Panc1 (cell line): ENCODE data around the gene SLC6A12. TPM values are rescaled to one million over a fixed set of nuclear protein-coding genes. Genes with fewer than 3 reads are reported as not detected.

Experiments
- ATAC-seq: fragments of 200-7000 bp; cut with Tn5 transposase; 2 replicates; pipeline ENCODE4 v1.9.1; 2020; ENCODE audit warnings: mild to moderate bottlenecking, moderate library complexity
- BruUV-seq: library from RNA; stranded (reverse); fragments of 400-500 nt; replicated peaks from 2 replicates; lab custom pipeline; 2021; lab: Mats Ljungman, UMichigan
- CTCF ChIA-PET: fragments of 300-600 bp; sonication (Branson Sonifier 250); formaldehyde crosslinking; loops from one replicate; lab custom pipeline; 2022; ENCODE audit warnings: antibody characterized with exemption; lab: Charles Lee
- POLR2A ChIA-PET: fragments of 300-600 bp; sonication (Branson Sonifier 250); formaldehyde crosslinking; loops from one replicate; lab custom pipeline; 2022; ENCODE audit warnings: antibody characterized with exemption; lab: Charles Lee
- DNase-seq: peaks from one replicate; pipeline ENCODE4 v3.0.0-alpha.2; 2010; ENCODE audit warnings: low read depth, low spot score
- H3K27ac ChIP-seq: 2 replicates; pipeline ENCODE4 v1.5.1; 2011; ENCODE audit warnings: mild to moderate bottlenecking, low read length, inconsistent platforms
- H3K27me3 ChIP-seq: fragments of 200-500 bp; sonication (Bioruptor generic); 2 replicates; pipeline ENCODE4 v1.6.0; 2014; ENCODE audit warnings: low read length, inconsistent platforms; ENCODE audit not compliant: control insufficient read depth, insufficient read depth
- H3K36me3 ChIP-seq: fragments of 200-500 bp; sonication (Bioruptor generic); 2 replicates; pipeline ENCODE4 v1.5.1; 2014; ENCODE audit warnings: inconsistent platforms, mild to moderate bottlenecking, low read length, moderate library complexity; ENCODE audit not compliant: control insufficient read depth, insufficient read depth
- H3K4me1 ChIP-seq: 2 replicates; pipeline ENCODE4 v1.5.1; 2011; ENCODE audit warnings: inconsistent platforms, mild to moderate bottlenecking, low read length, moderate library complexity; ENCODE audit not compliant: control insufficient read depth, insufficient read depth
- H3K4me3 ChIP-seq, 2 experiments: 2 replicates each; pipeline ENCODE4 v1.5.1; 2011 to 2012; ENCODE audit warnings: low read depth in 2 of 2, low read length in 2 of 2, mild to moderate bottlenecking in 2 of 2, inconsistent platforms in 1 of 2, moderate library complexity in 1 of 2
- H3K9me3 ChIP-seq: fragments of 200-500 bp; sonication (Bioruptor generic); 2 replicates; pipeline ENCODE4 v1.5.1; 2014; ENCODE audit warnings: low read depth, mild to moderate bottlenecking, inconsistent platforms, low read length, moderate library complexity; ENCODE audit not compliant: control insufficient read depth, insufficient read depth
- POLR2AphosphoS5 ChIP-seq: IDR thresholded peaks from 2 replicates; pipeline ENCODE4 v1.6.1; 2012; ENCODE audit warnings: mild to moderate bottlenecking, low read depth, low read length, moderate library complexity
- REST ChIP-seq, 2 experiments: IDR thresholded peaks; 2 replicates each; pipeline ENCODE4 v1.6.1; 2011 to 2012; ENCODE audit warnings: low read depth in 2 of 2, control low read depth in 1 of 2, low read length in 1 of 2, mild to moderate bottlenecking in 1 of 2, moderate library complexity in 1 of 2; ENCODE audit not compliant: insufficient read depth in 1 of 2
- SIN3A ChIP-seq: IDR thresholded peaks from 2 replicates; pipeline ENCODE4 v1.6.1; 2012; ENCODE audit warnings: low read depth, mild to moderate bottlenecking, low read length, moderate library complexity, borderline replicate concordance; ENCODE audit not compliant: insufficient read depth
- TCF7L2 ChIP-seq: IDR thresholded peaks from 2 replicates; pipeline ENCODE4 v1.6.1; 2011; ENCODE audit warnings: mild to moderate bottlenecking, low read depth, low read length, inconsistent platforms
- in situ Hi-C: cut with HindIII; loops from 2 replicates; pipeline ENCODE4 v1.10.0; 2016; ENCODE audit warnings: low sequenced_read_pairs, low pct_unique_long_range_greater_than_20kb
- intact Hi-C: fragments of 100-400 bp; cut with micrococcal nuclease; formaldehyde crosslinking; loops from one replicate; pipeline ENCODE4 v1.10.0; 2022; ENCODE audit not compliant: unreplicated experiment
- total RNA-seq: library from RNA; stranded (reverse); gene quantifications from one replicate; pipeline ENCODE4 v1.2.1, GENCODE V29; 2021; ENCODE audit not compliant: unreplicated experiment
- TF ChIP-seq, protein P1 (sequence below): fragments of 450-650 bp; IDR thresholded peaks from 2 replicates; pipeline ENCODE4 v1.5.1; 2017; ENCODE audit warnings: mild to moderate bottlenecking

SLC6A12 gene
- total RNA-seq, 1 experiment from 2014 or later: 1.0 TPM

GRCh38 chr12:227923-228845, 14.2 kb upstream of the SLC6A12 start:
- DNase-seq (no peak), ATAC-seq (no peak)
- no peak overlapping the region for H3K27ac ChIP-seq
- H3K9me3 ChIP-seq: no peaks in the 10 kb centered on the region
- ChIA-PET POLR2A (no interaction called here), CTCF (no interaction called here)
- intact Hi-C loops (no loop called here), in situ Hi-C loops (no loop called here)
- no TSS peak for BruUV-seq
- H3K4me3 ChIP-seq: no peak overlapping the region
- H3K36me3 ChIP-seq: no peaks in the 10 kb centered on the region
- TF ChIP-seq POLR2AphosphoS5 (no peak), REST (IDR thresholded peaks at IDR 0.05; ENCODE audit: insufficient read depth in 1 of 2, low read depth in 2 of 2, low read length in 1 of 2) (no peak), SIN3A (no peak), TCF7L2 (no peak)
- TF ChIP-seq, protein P1, sequence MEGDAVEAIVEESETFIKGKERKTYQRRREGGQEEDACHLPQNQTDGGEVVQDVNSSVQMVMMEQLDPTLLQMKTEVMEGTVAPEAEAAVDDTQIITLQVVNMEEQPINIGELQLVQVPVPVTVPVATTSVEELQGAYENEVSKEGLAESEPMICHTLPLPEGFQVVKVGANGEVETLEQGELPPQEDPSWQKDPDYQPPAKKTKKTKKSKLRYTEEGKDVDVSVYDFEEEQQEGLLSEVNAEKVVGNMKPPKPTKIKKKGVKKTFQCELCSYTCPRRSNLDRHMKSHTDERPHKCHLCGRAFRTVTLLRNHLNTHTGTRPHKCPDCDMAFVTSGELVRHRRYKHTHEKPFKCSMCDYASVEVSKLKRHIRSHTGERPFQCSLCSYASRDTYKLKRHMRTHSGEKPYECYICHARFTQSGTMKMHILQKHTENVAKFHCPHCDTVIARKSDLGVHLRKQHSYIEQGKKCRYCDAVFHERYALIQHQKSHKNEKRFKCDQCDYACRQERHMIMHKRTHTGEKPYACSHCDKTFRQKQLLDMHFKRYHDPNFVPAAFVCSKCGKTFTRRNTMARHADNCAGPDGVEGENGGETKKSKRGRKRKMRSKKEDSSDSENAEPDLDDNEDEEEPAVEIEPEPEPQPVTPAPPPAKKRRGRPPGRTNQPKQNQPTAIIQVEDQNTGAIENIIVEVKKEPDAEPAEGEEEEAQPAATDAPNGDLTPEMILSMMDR: no peak
- H3K4me1 ChIP-seq: no peaks in the 10 kb centered on the region
- H3K27me3 ChIP-seq: no peaks in the 10 kb centered on the region

DNA sequence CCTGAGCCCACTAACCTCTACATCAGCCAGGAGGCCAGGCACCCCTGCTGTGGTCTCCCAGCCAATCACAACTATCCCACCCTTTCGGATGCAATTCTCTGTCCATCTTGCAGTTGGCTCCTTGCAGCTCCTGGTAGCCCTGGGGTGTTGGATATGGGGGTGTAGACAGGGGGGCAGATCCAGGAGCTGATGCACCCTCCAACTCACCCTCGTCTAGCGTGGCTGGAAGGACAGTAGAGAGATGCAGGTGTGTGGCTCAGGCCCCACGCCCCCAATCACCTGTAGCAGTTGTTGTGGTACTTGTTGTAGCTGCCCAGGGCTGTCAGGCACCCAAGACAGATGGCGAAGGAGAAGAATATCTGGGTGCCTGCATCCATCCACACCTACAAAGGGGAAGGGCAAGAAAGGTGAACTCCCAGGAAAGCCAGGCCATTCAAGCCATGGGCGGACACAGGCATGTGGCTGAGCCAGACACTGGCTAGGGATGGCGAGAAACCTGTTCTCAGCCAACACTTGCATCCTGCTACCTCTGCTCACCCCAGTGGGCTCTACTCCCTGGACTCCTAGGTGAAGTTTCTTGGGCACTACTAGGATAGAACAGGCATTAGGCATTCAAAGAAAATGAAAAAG, 13.4 kb upstream of the SLC6A12 start:
- Histone ChIP-seq H3K4me1 (no peaks in the 10 kb centered on the region), H3K36me3 (no peaks in the 10 kb centered on the region), H3K27ac (no peak overlapping the region), H3K4me3 (no peak overlapping the region), H3K9me3 (no peaks in the 10 kb centered on the region), H3K27me3 (no peaks in the 10 kb centered on the region)
- TF ChIP-seq, protein P1: no peak
- TF ChIP-seq POLR2AphosphoS5: no peak
- TF ChIP-seq REST (IDR thresholded peaks at IDR 0.05; ENCODE audit: insufficient read depth in 1 of 2, low read depth in 2 of 2, low read length in 1 of 2): no peak
- no peak for TF ChIP-seq TCF7L2
- no peak for TF ChIP-seq SIN3A
- POLR2A ChIA-PET: no interaction called here
- intact Hi-C loops (no loop called here), in situ Hi-C loops (no loop called here)
- DNase-seq: no peak
- BruUV-seq: no TSS peak
- CTCF ChIA-PET: interaction anchor here (0.6 kb wide), 1 partner anchor 66 kb away, joined by 3 read pairs; no protein-coding TSS in a partner anchor
- no peak for ATAC-seq
